Measurements from ENCODE around the gene TSBP1. TPM values are rescaled to one million over a fixed set of nuclear protein-coding genes. Genes with fewer than 3 reads are reported as not detected.
"Not testable (repeated sequence)": the region's sequence is repeated elsewhere in the genome, so short reads cannot be mapped to it uniquely, and the experiment has no call there.

Gene TSBP1
- total and polyA plus RNA-seq, 8 donors, result 0.08 to 0.52 (median 0.40) TPM; not detected in 3

DNA sequence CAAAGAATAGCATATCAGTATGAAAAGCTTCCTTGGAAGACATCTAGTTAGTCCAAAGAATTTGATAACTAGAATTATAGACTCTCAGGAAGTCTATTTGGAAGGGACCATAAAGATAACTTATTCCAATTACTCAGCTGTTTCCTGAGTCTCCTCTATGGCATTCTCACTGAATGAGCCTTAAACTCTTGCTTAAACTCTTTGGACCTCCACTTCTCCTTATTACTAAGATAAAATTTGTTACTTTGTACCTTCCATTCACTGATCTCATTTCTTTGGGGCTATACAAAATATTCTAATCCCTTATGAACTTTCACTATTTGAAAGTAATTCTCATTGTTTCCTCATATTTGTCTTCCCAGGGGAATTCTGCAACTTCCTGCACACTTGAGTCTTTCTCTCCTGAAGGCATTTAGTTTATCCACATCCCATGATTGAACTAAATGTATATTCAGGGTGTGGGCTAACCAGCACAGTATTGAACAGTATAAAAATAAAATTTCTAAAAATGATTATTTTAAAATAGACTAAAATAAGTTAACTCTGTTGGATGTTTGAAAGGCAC, 80.7 kb downstream of the TSBP1 start:
- H3K4me3 ChIP-seq, result no peak overlapping the region

DNA sequence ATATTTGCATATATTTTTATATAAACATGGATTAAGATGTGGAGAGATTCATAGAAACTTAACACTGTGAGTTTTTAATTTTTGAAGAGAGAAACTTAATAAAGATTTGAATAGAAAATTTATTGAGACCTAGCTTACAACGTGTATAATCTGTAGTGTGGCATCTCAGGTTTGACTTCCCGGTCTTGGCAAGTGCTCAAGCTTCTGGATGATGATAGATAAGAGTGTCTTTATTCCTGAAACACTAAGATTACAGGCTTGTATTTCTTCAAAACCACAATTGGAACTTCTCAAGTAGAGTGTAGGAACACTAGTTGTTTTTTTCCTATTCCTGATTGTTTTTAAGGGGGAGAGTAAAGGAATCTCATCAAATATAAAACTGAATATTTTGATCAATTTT, 83.3 kb downstream of the TSBP1 start:
- TF ChIP-seq CTCF (IDR thresholded peaks at IDR 0.05), result no peak
- ATAC-seq, result no peak
- no peaks in the 10 kb centered on the region for H3K4me1 ChIP-seq
- DNase-seq, result no peak
- H3K9me3 ChIP-seq, result no peaks in the 10 kb centered on the region
- no peak overlapping the region for H3K27ac ChIP-seq
- H3K4me3 ChIP-seq, result no peak overlapping the region
- intact Hi-C loops (cut with DNase I), result no loop called here
- no peaks in the 10 kb centered on the region for H3K36me3 ChIP-seq
- no peaks in the 10 kb centered on the region for H3K27me3 ChIP-seq

More for the DNA sequence above, 80.7 kb downstream of the TSBP1 start:
- intact Hi-C loops (cut with DNase I), result no loop called here
- ATAC-seq (no peak), DNase-seq (no peak)
- Histone ChIP-seq H3K4me1 (no peaks in the 10 kb centered on the region), H3K9me3 (no peaks in the 10 kb centered on the region), H3K27me3 (no peaks in the 10 kb centered on the region), H3K36me3 (no peaks in the 10 kb centered on the region), H3K27ac (no peak overlapping the region)
- TF ChIP-seq CTCF (IDR thresholded peaks at IDR 0.05), result no peak

- H3K9me3 ChIP-seq; H3K4me3 ChIP-seq; ATAC-seq; DNase-seq; H3K4me1 ChIP-seq; H3K36me3 ChIP-seq; intact Hi-C loops (cut with DNase I); H3K27me3 ChIP-seq; H3K27ac ChIP-seq: not testable (repeated sequence)
Measured at GRCh38 chr6:32273801-32274577, 97.7 kb downstream of the TSBP1 start.

DNA sequence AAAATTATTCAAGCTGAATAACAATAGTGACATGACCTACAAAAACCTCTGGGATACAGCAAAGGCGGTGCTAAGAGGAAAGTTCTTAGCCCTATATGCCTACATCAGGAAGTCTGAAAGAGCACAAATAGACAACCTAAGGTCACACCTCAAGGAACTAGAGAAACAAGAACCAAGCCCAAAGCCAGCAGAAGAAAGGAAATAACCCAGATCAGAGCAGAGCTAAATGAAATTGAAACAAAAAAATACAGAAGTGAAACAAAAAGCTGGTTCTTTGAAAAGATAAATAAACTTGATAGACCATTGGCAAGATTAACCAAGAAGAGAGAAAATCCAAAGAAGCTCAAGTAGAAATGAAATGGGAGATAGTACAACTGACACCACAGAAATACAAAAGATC, 100.3 kb downstream of the TSBP1 start:
- Histone ChIP-seq H3K9me3 (peaks cover 0 to 3% of the 10 kb centered on the region in 2 donors), H3K4me1 (no peaks in the 10 kb centered on the region), H3K4me3 (no peak overlapping the region), H3K27me3 (no peaks in the 10 kb centered on the region), H3K27ac (no peak overlapping the region), H3K36me3 (no peaks in the 10 kb centered on the region)
- intact Hi-C loops (cut with DNase I), result no loop called here
- ATAC-seq, result no peak
- no peak for DNase-seq
- TF ChIP-seq CTCF (IDR thresholded peaks at IDR 0.05), result no peak

DNA sequence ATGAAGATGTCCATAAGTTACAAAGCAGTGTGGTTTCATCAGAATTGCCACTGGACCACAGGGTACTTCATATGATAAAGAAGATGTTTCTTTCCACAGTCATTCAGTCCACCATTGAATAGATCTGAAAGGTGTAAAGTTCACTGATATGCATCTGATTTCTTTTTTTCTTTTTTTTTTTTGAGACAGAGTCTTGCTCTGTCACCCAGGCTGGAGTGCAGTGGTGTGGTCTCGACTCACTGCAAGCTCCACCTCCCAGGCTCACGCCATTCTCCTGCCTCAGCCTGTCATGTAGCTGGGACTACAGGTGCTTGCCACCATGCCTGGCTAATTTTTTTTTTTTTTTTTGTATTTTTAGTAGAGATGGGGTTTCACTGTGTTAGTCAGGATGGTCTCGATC, 103.2 kb downstream of the TSBP1 start:
- H3K4me1 ChIP-seq; DNase-seq; H3K4me3 ChIP-seq; intact Hi-C loops (cut with DNase I); H3K9me3 ChIP-seq; H3K27ac ChIP-seq; ATAC-seq; H3K27me3 ChIP-seq; H3K36me3 ChIP-seq: not testable (repeated sequence)

GRCh38 chr6:32267035-32267434, 104.7 kb downstream of the TSBP1 start:
- H3K36me3 ChIP-seq, result no peaks in the 10 kb centered on the region
- intact Hi-C loops (cut with DNase I), result no loop called here
- TF ChIP-seq CTCF (IDR thresholded peaks at IDR 0.05), result no peak
- no peaks in the 10 kb centered on the region for H3K9me3 ChIP-seq
- H3K27me3 ChIP-seq, result no peaks in the 10 kb centered on the region
- DNase-seq (no peak), ATAC-seq (no peak)
- H3K4me1 ChIP-seq, result no peaks in the 10 kb centered on the region
- H3K27ac ChIP-seq, result no peak overlapping the region
- H3K4me3 ChIP-seq, result no peak overlapping the region

DNA sequence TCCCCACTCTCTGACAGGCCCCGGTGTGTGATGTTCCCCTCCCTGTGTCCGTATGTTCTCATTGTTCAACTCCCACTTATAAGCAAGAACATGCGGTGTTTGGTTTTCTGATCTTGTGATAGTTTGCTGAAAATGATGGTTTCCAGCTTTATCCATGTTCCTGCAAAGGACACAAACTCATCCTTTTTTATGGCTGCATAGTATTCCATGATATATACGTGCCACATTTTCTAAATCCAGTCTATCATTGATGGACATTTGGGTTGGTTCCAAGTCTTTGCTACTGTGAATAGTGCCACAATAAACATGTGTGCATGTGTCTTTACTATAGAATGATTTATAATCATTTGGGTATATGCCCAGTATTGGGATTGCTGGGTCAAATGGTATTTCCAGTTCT, 114.4 kb downstream of the TSBP1 start:
- DNase-seq; H3K36me3 ChIP-seq; H3K27me3 ChIP-seq; H3K9me3 ChIP-seq; intact Hi-C loops (cut with DNase I); ATAC-seq; H3K4me3 ChIP-seq; H3K27ac ChIP-seq: not testable (repeated sequence)
- peaks cover 0 to 12% of the 10 kb centered on the region in 2 donors for H3K4me1 ChIP-seq
